PC-3 (cell line): ENCODE data around the gene SEC14L1. TPM values are rescaled to one million over a fixed set of nuclear protein-coding genes. Genes with fewer than 3 reads are reported as not detected.

ENCODE experiments used
- ATAC-seq: fragments of 200-7000 bp; cut with Tn5 transposase; 2 replicates; pipeline ENCODE4 v1.9.1; 2020; ENCODE audit warnings: mild to moderate bottlenecking, moderate library complexity
- BruUV-seq: library from RNA; stranded (reverse); fragments of 400-500 nt; replicated peaks from 2 replicates; lab custom pipeline; 2021; lab: Mats Ljungman, UMichigan
- CTCF ChIA-PET: fragments of 300-600 bp; sonication (Branson Sonifier 250); formaldehyde crosslinking; loops from one replicate; lab custom pipeline; 2022; ENCODE audit warnings: antibody characterized with exemption; lab: Charles Lee
- POLR2A ChIA-PET: fragments of 300-600 bp; sonication (Branson Sonifier 250); formaldehyde crosslinking; loops from one replicate; lab custom pipeline; 2022; ENCODE audit warnings: antibody characterized with exemption; ENCODE audit not compliant: unreplicated experiment; lab: Charles Lee
- DNase-seq: peaks from one replicate; pipeline ENCODE4 v3.0.0-alpha.2; 2015
- H2AFZ ChIP-seq: fragments of 300-600 bp; sonication (generic); 2 replicates; pipeline ENCODE4 v1.6.0; 2016; ENCODE audit warnings: antibody characterized with exemption, low read length
- H3F3A ChIP-seq: fragments of 300-600 bp; sonication (generic); one replicate; pipeline ENCODE4 v1.6.0; 2017; ENCODE audit warnings: antibody characterized with exemption, low read length, control low read depth, mild to moderate bottlenecking; ENCODE audit not compliant: unreplicated experiment
- H3K27ac ChIP-seq: fragments of 300-600 bp; sonication (generic); 2 replicates; pipeline ENCODE4 v1.5.1; 2016; ENCODE audit warnings: mild to moderate bottlenecking, low read length
- H3K27me3 ChIP-seq: fragments of 300-600 bp; sonication (generic); 2 replicates; pipeline ENCODE4 v1.6.1; 2016; ENCODE audit warnings: low read length, mixed read lengths
- H3K36me3 ChIP-seq: fragments of 300-600 bp; sonication (generic); 2 replicates; pipeline ENCODE4 v1.6.1; 2016; ENCODE audit warnings: low read depth, mixed run types, low read length, mixed read lengths
- H3K4me1 ChIP-seq: fragments of 300-600 bp; sonication (generic); 2 replicates; pipeline ENCODE4 v1.5.1; 2016; ENCODE audit warnings: low read length; ENCODE audit not compliant: insufficient read depth
- H3K4me2 ChIP-seq: fragments of 300-600 bp; sonication (generic); 2 replicates; pipeline ENCODE4 v1.6.0; 2016; ENCODE audit warnings: low read length
- H3K4me3 ChIP-seq: fragments of 300-600 bp; sonication (generic); 2 replicates; pipeline ENCODE4 v1.5.1; 2016; ENCODE audit warnings: mild to moderate bottlenecking, low read length, mixed read lengths
- H3K79me2 ChIP-seq: fragments of 300-600 bp; sonication (generic); 2 replicates; pipeline ENCODE4 v1.6.1; 2017; ENCODE audit warnings: low read length, mixed read lengths
- H3K9ac ChIP-seq: fragments of 300-600 bp; sonication (generic); 2 replicates; pipeline ENCODE4 v1.6.0; 2016; ENCODE audit warnings: mild to moderate bottlenecking, low read length
- H3K9me2 ChIP-seq: fragments of 300-600 bp; sonication (generic); replicated peaks from 2 replicates; pipeline ENCODE4 v1.6.1; 2016; ENCODE audit warnings: mixed run types, low read length, mixed read lengths
- H3K9me3 ChIP-seq: fragments of 300-600 bp; sonication (generic); 2 replicates; pipeline ENCODE4 v1.6.1; 2016; ENCODE audit warnings: low read length, mixed read lengths
- H4K20me1 ChIP-seq: fragments of 300-600 bp; sonication (generic); 2 replicates; pipeline ENCODE4 v1.6.1; 2016; ENCODE audit warnings: low read length, mixed read lengths
- CTCF ChIP-seq: fragments of 300-600 bp; sonication (generic); conservative IDR thresholded peaks from 2 replicates; pipeline ENCODE4 v1.5.1; 2017; ENCODE audit warnings: antibody characterized with exemption, low read depth, mild to moderate bottlenecking, low read length
- EZH2 ChIP-seq: fragments of 300-600 bp; sonication (generic); IDR thresholded peaks from one replicate; pipeline ENCODE4 v1.6.1; 2017; ENCODE audit warnings: antibody characterized with exemption, mild to moderate bottlenecking, low read length; ENCODE audit not compliant: unreplicated experiment
- EZH2phosphoT487 ChIP-seq: fragments of 300-600 bp; sonication (generic); IDR thresholded peaks from 2 replicates; pipeline ENCODE4 v1.6.1; 2018; ENCODE audit warnings: mild to moderate bottlenecking, antibody characterized with exemption, low read length, borderline replicate concordance
- intact Hi-C: fragments of 100-400 bp; cut with micrococcal nuclease; formaldehyde crosslinking; loops from 2 replicates; pipeline ENCODE4 v1.9.0; 2023
- total RNA-seq: library from RNA; depleted of rRNA; stranded (reverse); fragments of >200 nt; gene quantifications from 2 replicates; pipeline ENCODE4 v1.2.3, GENCODE V29; 2014

The SEC14L1 gene
- total RNA-seq, 1 experiment from 2014 or later: 39.8 TPM

GRCh38 chr17:77200711-77201110 lies 59.9 kb downstream of the SEC14L1 start:
- no peak for TF ChIP-seq EZH2
- TF ChIP-seq CTCF: no peak
- no peak for TF ChIP-seq EZH2phosphoT487
- no peaks in the 10 kb centered on the region for H3K4me1 ChIP-seq
- H3K27ac ChIP-seq: no peak overlapping the region
- ATAC-seq (no peak; the same call in 1 of the 2 replicates), DNase-seq (no peak)
- H3K4me3 ChIP-seq: no peak overlapping the region
- H3K79me2 ChIP-seq: no peaks in the 10 kb centered on the region
- H2AFZ ChIP-seq: no peak overlapping the region
- no peaks in the 10 kb centered on the region for H3K27me3 ChIP-seq
- peaks cover 76% of the 10 kb centered on the region for H3K36me3 ChIP-seq
- no peaks in the 10 kb centered on the region for H4K20me1 ChIP-seq
- intact Hi-C loops: no loop called here
- ChIA-PET POLR2A (interaction anchor here (0.6 kb wide), 1 partner anchor 12 kb away, joined by 6 read pairs; no protein-coding TSS in a partner anchor), CTCF (no interaction called here)
- no TSS peak for BruUV-seq
- no peak overlapping the region for H3K9ac ChIP-seq
- no peaks in the 10 kb centered on the region for H3F3A ChIP-seq
- no peaks in the 10 kb centered on the region for H3K9me2 ChIP-seq
- H3K9me3 ChIP-seq: no peaks in the 10 kb centered on the region
- H3K4me2 ChIP-seq: no peak overlapping the region

DNA sequence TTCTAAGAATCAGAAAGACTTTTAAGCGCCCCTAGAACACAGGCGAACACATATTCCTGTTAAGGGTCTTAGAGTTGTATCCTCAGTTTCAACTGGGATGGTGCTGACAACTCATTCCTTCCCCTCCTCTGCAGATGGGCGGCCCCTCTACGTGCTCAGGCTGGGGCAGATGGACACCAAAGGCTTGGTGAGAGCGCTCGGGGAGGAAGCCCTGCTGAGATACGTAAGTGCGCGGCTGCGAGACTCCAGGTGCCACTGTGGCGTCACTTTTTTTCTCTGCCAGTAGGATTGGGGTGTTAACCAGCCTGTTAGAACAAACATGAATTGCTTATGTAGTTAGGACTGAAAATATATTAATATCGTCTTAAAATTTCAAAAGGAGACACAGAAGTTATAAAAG lies 62.7 kb downstream of the SEC14L1 start:
- TF ChIP-seq EZH2phosphoT487 (no peak), CTCF (no peak), EZH2 (no peak)
- Histone ChIP-seq H3K9me2 (no peaks in the 10 kb centered on the region), H3K9ac (no peak overlapping the region), H3K4me2 (no peak overlapping the region), H3F3A (no peaks in the 10 kb centered on the region), H3K27ac (no peak overlapping the region), H3K4me3 (no peak overlapping the region), H3K36me3 (peaks cover 70% of the 10 kb centered on the region), H3K79me2 (no peaks in the 10 kb centered on the region), H4K20me1 (no peaks in the 10 kb centered on the region), H3K9me3 (no peaks in the 10 kb centered on the region), H3K4me1 (no peaks in the 10 kb centered on the region), H3K27me3 (no peaks in the 10 kb centered on the region), H2AFZ (no peak overlapping the region)
- BruUV-seq: no TSS peak
- ChIA-PET CTCF (no interaction called here), POLR2A (no interaction called here)
- intact Hi-C loops: no loop called here
- DNase-seq (no peak), ATAC-seq (no peak)

DNA sequence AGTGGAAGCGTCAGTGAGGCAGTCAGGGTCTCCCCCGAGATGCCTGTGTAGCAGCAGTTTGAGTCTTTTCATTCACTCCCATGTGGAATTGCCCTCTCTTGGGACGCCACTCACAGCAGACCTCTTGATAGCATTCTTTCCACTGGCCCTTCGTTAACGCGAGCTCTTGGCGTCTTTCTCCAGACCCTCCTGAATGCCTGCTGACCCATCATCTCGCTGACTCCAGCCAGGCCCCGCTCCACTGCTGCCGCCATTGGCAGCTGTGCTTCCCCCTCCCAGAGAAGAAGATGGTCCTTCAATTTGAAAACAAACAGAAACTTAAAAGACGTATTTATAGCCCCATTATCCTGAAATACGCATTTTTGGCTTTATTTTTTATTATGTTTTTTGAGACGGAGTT lies 63.1 kb downstream of the SEC14L1 start:
- Histone ChIP-seq H3F3A (no peaks in the 10 kb centered on the region), H3K36me3 (peaks cover 73% of the 10 kb centered on the region), H3K4me1 (no peaks in the 10 kb centered on the region), H3K9ac (no peak overlapping the region), H3K4me2 (no peak overlapping the region), H3K27ac (no peak overlapping the region), H3K4me3 (no peak overlapping the region), H2AFZ (no peak overlapping the region), H3K79me2 (no peaks in the 10 kb centered on the region), H3K9me2 (no peaks in the 10 kb centered on the region), H3K27me3 (no peaks in the 10 kb centered on the region), H4K20me1 (no peaks in the 10 kb centered on the region), H3K9me3 (no peaks in the 10 kb centered on the region)
- ChIA-PET POLR2A (no interaction called here), CTCF (no interaction called here)
- no TSS peak for BruUV-seq
- no peak for ATAC-seq
- intact Hi-C loops: no loop called here
- no peak for DNase-seq
- no peak for TF ChIP-seq EZH2
- TF ChIP-seq EZH2phosphoT487: no peak
- TF ChIP-seq CTCF: no peak
